GM23248 (cell line): ENCODE data around the gene CLEC16A.

Experiments
- EZH2 ChIP-seq: fragments of 200-600 bp; sonication (generic); IDR thresholded peaks from 2 replicates; pipeline ENCODE4 v1.6.1; 2018; ENCODE audit warnings: antibody characterized with exemption, mild to moderate bottlenecking; ENCODE audit not compliant: insufficient read depth, poor library complexity, severe bottlenecking
- EZH2phosphoT487 ChIP-seq: fragments of 200-600 bp; sonication (generic); IDR thresholded peaks from 2 replicates; pipeline ENCODE4 v1.6.1; 2018; ENCODE audit warnings: antibody characterized with exemption, moderate library complexity, mild to moderate bottlenecking, low read depth; ENCODE audit not compliant: insufficient read depth

GRCh38 chr16:11211977-11212797 lies 267.8 kb downstream of the CLEC16A start:
- TF ChIP-seq EZH2 (no peak), EZH2phosphoT487 (no peak)
